ENCODE results near the gene TRIM17. TPM values are rescaled to one million over a fixed set of nuclear protein-coding genes. Genes with fewer than 3 reads are reported as not detected.

Gene TRIM17
- total and polyA plus RNA-seq, 5 donors from 2014 or later: 0.30 to 0.61 (median 0.41) TPM; not detected in 1

- H3K27ac ChIP-seq (ENCODE audit: insufficient read depth, low read length, poor library complexity, severe bottlenecking): no peak overlapping the region
These were observed 51.9 kb downstream of the TRIM17 start for GRCh38 chr1:228364706-228365213.

GRCh38 chr1:228364068-228364705 is 52.5 kb downstream of the TRIM17 start:
- Histone ChIP-seq H3K27me3 (ENCODE audit: control insufficient read depth, insufficient read depth, low read length) (no peaks in the 10 kb centered on the region), H3K4me1 (ENCODE audit: control insufficient read depth, insufficient read depth, low read length, poor library complexity, severe bottlenecking) (no peaks in the 10 kb centered on the region), H3K9me3 (ENCODE audit: control insufficient read depth in 2 of 2, low read length in 2 of 2) (no peaks in the 10 kb centered on the region), H3K36me3 (ENCODE audit: control insufficient read depth, insufficient read depth, low read length) (no peaks in the 10 kb centered on the region), H3K27ac (ENCODE audit: insufficient read depth, low read length, poor library complexity, severe bottlenecking) (no peak overlapping the region), H3K4me3 (ENCODE audit: low read depth, low read length) (no peak overlapping the region)
- no peaks in the 10 kb centered on the region for H3K27me3 Mint-ChIP-seq
- H3K4me3 Mint-ChIP-seq: no peak overlapping the region
- no peak for ATAC-seq (ENCODE audit: low read depth in 2 of 2)
- H3K9me3 Mint-ChIP-seq: no peaks in the 10 kb centered on the region
- DNase-seq: no peak
- no peaks in the 10 kb centered on the region for H3K4me1 Mint-ChIP-seq
- no peak overlapping the region for H3K27ac Mint-ChIP-seq
- no peaks in the 10 kb centered on the region for H3K36me3 Mint-ChIP-seq

More at GRCh38 chr1:228364706-228365213, 51.9 kb downstream of the TRIM17 start:
- Mint-ChIP-seq H3K27me3 (no peaks in the 10 kb centered on the region), H3K27ac (no peak overlapping the region), H3K9me3 (no peaks in the 10 kb centered on the region), H3K4me3 (no peak overlapping the region), H3K36me3 (no peaks in the 10 kb centered on the region), H3K4me1 (no peaks in the 10 kb centered on the region)
- no peaks in the 10 kb centered on the region for H3K4me1 ChIP-seq (ENCODE audit: control insufficient read depth, insufficient read depth, low read length, poor library complexity, severe bottlenecking)
- ATAC-seq (ENCODE audit: low read depth in 2 of 2): no peak
- H3K27me3 ChIP-seq (ENCODE audit: control insufficient read depth, insufficient read depth, low read length): no peaks in the 10 kb centered on the region
- no peaks in the 10 kb centered on the region for H3K9me3 ChIP-seq (ENCODE audit: control insufficient read depth in 2 of 2, low read length in 2 of 2)
- DNase-seq: no peak
- H3K36me3 ChIP-seq (ENCODE audit: control insufficient read depth, insufficient read depth, low read length): no peaks in the 10 kb centered on the region
- no peak overlapping the region for H3K4me3 ChIP-seq (ENCODE audit: low read depth, low read length)

- ATAC-seq (ENCODE audit: low read depth in 2 of 2) (no peak), DNase-seq (no peak)
- Mint-ChIP-seq H3K27me3 (no peaks in the 10 kb centered on the region), H3K4me3 (no peak overlapping the region), H3K4me1 (no peaks in the 10 kb centered on the region), H3K36me3 (no peaks in the 10 kb centered on the region), H3K27ac (no peak overlapping the region), H3K9me3 (no peaks in the 10 kb centered on the region)
- Histone ChIP-seq H3K9me3 (ENCODE audit: control insufficient read depth in 2 of 2, low read length in 2 of 2) (no peaks in the 10 kb centered on the region), H3K27ac (ENCODE audit: insufficient read depth, low read length, poor library complexity, severe bottlenecking) (no peak overlapping the region), H3K4me3 (ENCODE audit: low read depth, low read length) (no peak overlapping the region), H3K4me1 (ENCODE audit: control insufficient read depth, insufficient read depth, low read length, poor library complexity, severe bottlenecking) (no peaks in the 10 kb centered on the region), H3K27me3 (ENCODE audit: control insufficient read depth, insufficient read depth, low read length) (no peaks in the 10 kb centered on the region), H3K36me3 (ENCODE audit: control insufficient read depth, insufficient read depth, low read length) (no peaks in the 10 kb centered on the region)
These were observed 53.0 kb downstream of the TRIM17 start for GRCh38 chr1:228363686-228364067.

- H3K36me3 ChIP-seq (ENCODE audit: control insufficient read depth, insufficient read depth, low read length): no peaks in the 10 kb centered on the region
- no peaks in the 10 kb centered on the region for H3K9me3 Mint-ChIP-seq
- H3K27ac Mint-ChIP-seq: no peak overlapping the region
- no peaks in the 10 kb centered on the region for H3K9me3 ChIP-seq (ENCODE audit: control insufficient read depth in 2 of 2, low read length in 2 of 2)
- no peaks in the 10 kb centered on the region for H3K27me3 Mint-ChIP-seq
- no peaks in the 10 kb centered on the region for H3K36me3 Mint-ChIP-seq
- no peak overlapping the region for H3K27ac ChIP-seq (ENCODE audit: insufficient read depth, low read length, poor library complexity, severe bottlenecking)
- H3K4me3 ChIP-seq (ENCODE audit: low read depth, low read length): no peak overlapping the region
- H3K27me3 ChIP-seq (ENCODE audit: control insufficient read depth, insufficient read depth, low read length): no peaks in the 10 kb centered on the region
- H3K4me1 ChIP-seq (ENCODE audit: control insufficient read depth, insufficient read depth, low read length, poor library complexity, severe bottlenecking): no peaks in the 10 kb centered on the region
- H3K4me3 Mint-ChIP-seq: no peak overlapping the region
- ATAC-seq (ENCODE audit: low read depth in 2 of 2) (no peak), DNase-seq (no peak)
- H3K4me1 Mint-ChIP-seq: no peaks in the 10 kb centered on the region
These were observed 53.7 kb downstream of the TRIM17 start for GRCh38 chr1:228362884-228363450.

- DNase-seq (no peak), ATAC-seq (ENCODE audit: low read depth in 2 of 2) (no peak)
- Histone ChIP-seq H3K36me3 (ENCODE audit: control insufficient read depth, insufficient read depth, low read length) (no peaks in the 10 kb centered on the region), H3K4me3 (ENCODE audit: low read depth, low read length) (no peak overlapping the region), H3K27ac (ENCODE audit: insufficient read depth, low read length, poor library complexity, severe bottlenecking) (no peak overlapping the region), H3K27me3 (ENCODE audit: control insufficient read depth, insufficient read depth, low read length) (no peaks in the 10 kb centered on the region), H3K4me1 (ENCODE audit: control insufficient read depth, insufficient read depth, low read length, poor library complexity, severe bottlenecking) (no peaks in the 10 kb centered on the region), H3K9me3 (ENCODE audit: control insufficient read depth in 2 of 2, low read length in 2 of 2) (no peaks in the 10 kb centered on the region)
- Mint-ChIP-seq H3K4me3 (no peak overlapping the region), H3K36me3 (no peaks in the 10 kb centered on the region), H3K27ac (no peak overlapping the region), H3K4me1 (no peaks in the 10 kb centered on the region), H3K27me3 (no peaks in the 10 kb centered on the region), H3K9me3 (no peaks in the 10 kb centered on the region)
These were observed 54.3 kb downstream of the TRIM17 start for GRCh38 chr1:228362141-228362883.

- Histone ChIP-seq H3K36me3 (ENCODE audit: control insufficient read depth, insufficient read depth, low read length) (no peaks in the 10 kb centered on the region), H3K4me3 (ENCODE audit: low read depth, low read length) (no peak overlapping the region), H3K9me3 (ENCODE audit: control insufficient read depth in 2 of 2, low read length in 2 of 2) (no peaks in the 10 kb centered on the region), H3K27ac (ENCODE audit: insufficient read depth, low read length, poor library complexity, severe bottlenecking) (no peak overlapping the region), H3K27me3 (ENCODE audit: control insufficient read depth, insufficient read depth, low read length) (no peaks in the 10 kb centered on the region), H3K4me1 (ENCODE audit: control insufficient read depth, insufficient read depth, low read length, poor library complexity, severe bottlenecking) (no peaks in the 10 kb centered on the region)
- Mint-ChIP-seq H3K9me3 (no peaks in the 10 kb centered on the region), H3K27ac (no peak overlapping the region), H3K36me3 (no peaks in the 10 kb centered on the region), H3K27me3 (no peaks in the 10 kb centered on the region), H3K4me1 (no peaks in the 10 kb centered on the region), H3K4me3 (no peak overlapping the region)
- ATAC-seq (ENCODE audit: low read depth in 2 of 2) (no peak), DNase-seq (no peak)
These were observed 55.1 kb downstream of the TRIM17 start for GRCh38 chr1:228361314-228362140.

GRCh38 chr1:228360533-228361313 is 55.9 kb downstream of the TRIM17 start:
- ATAC-seq (ENCODE audit: low read depth in 2 of 2) (no peak), DNase-seq (no peak)
- H3K36me3 Mint-ChIP-seq: no peaks in the 10 kb centered on the region
- H3K9me3 Mint-ChIP-seq: no peaks in the 10 kb centered on the region
- Histone ChIP-seq H3K4me3 (ENCODE audit: low read depth, low read length) (no peak overlapping the region), H3K27ac (ENCODE audit: insufficient read depth, low read length, poor library complexity, severe bottlenecking) (no peak overlapping the region), H3K9me3 (ENCODE audit: control insufficient read depth in 2 of 2, low read length in 2 of 2) (no peaks in the 10 kb centered on the region), H3K27me3 (ENCODE audit: control insufficient read depth, insufficient read depth, low read length) (no peaks in the 10 kb centered on the region), H3K36me3 (ENCODE audit: control insufficient read depth, insufficient read depth, low read length) (no peaks in the 10 kb centered on the region), H3K4me1 (ENCODE audit: control insufficient read depth, insufficient read depth, low read length, poor library complexity, severe bottlenecking) (no peaks in the 10 kb centered on the region)
- H3K27ac Mint-ChIP-seq: no peak overlapping the region
- H3K4me3 Mint-ChIP-seq: no peak overlapping the region
- H3K27me3 Mint-ChIP-seq: no peaks in the 10 kb centered on the region
- H3K4me1 Mint-ChIP-seq: no peaks in the 10 kb centered on the region

All from CD4-positive, CD25-positive, alpha-beta regulatory T cell (primary cell).